SK-N-MC (cell line): Measurements from ENCODE around the gene SNPH.

ENCODE experiments used
- EZH2 ChIP-seq: fragments of 200-600 bp; sonication (generic); IDR thresholded peaks from one replicate; pipeline ENCODE4 v1.6.1; 2017; ENCODE audit warnings: antibody characterized with exemption
- POLR2AphosphoS5 ChIP-seq: IDR thresholded peaks from 2 replicates; pipeline ENCODE4 v1.6.1; 2012; ENCODE audit warnings: mild to moderate bottlenecking, low read depth, low read length, borderline replicate concordance

- TF ChIP-seq EZH2 (no peak), POLR2AphosphoS5 (no peak)
Observed at GRCh38 chr20:1327827-1328679, 62.0 kb downstream of the SNPH start.
